Activated CD8-positive, alpha-beta T cell treated with anti-CD3 and anti-CD28 coated beads for 36 hours (primary cell): ENCODE data around the gene SPOCD1. TPM values are rescaled to one million over a fixed set of nuclear protein-coding genes. Genes with fewer than 3 reads are reported as not detected.

Experiments
- ATAC-seq: fragments of 200-7000 bp; cut with Tn5 transposase; one replicate; pipeline ENCODE4 v1.10.0; 2021; ENCODE audit warnings: mild to moderate bottlenecking, moderate library complexity
- CTCF ChIA-PET: fragments of 350-600 bp; sonication (Branson Sonifier 250); formaldehyde crosslinking; loops from one replicate; lab custom pipeline; 2021; ENCODE audit warnings: antibody characterized with exemption; lab: Charles Lee
- POLR2A ChIA-PET: fragments of 350-600 bp; sonication (Branson Sonifier 250); formaldehyde crosslinking; loops from one replicate; lab custom pipeline; 2021; ENCODE audit warnings: antibody characterized with exemption; lab: Charles Lee
- DNase-seq: peaks from one replicate; pipeline ENCODE4 v3.0.0-alpha.2; 2020
- H3K27ac Mint-ChIP-seq: one replicate; pipeline ENCODE4 v1.8.0; 2021; ENCODE audit warnings: mild to moderate bottlenecking, mixed read lengths
- H3K27me3 Mint-ChIP-seq: one replicate; pipeline ENCODE4 v1.8.0; 2021; ENCODE audit warnings: mixed read lengths
- H3K36me3 Mint-ChIP-seq: one replicate; pipeline ENCODE4 v1.8.0; 2021; ENCODE audit warnings: low read depth, mixed read lengths
- H3K4me1 Mint-ChIP-seq: one replicate; pipeline ENCODE4 v1.8.0; 2021; ENCODE audit warnings: low read depth, mixed read lengths
- H3K4me3 Mint-ChIP-seq: one replicate; pipeline ENCODE4 v1.8.0; 2021; ENCODE audit warnings: mild to moderate bottlenecking, moderate library complexity, mixed read lengths
- H3K9me3 Mint-ChIP-seq: one replicate; pipeline ENCODE4 v1.8.0; 2021; ENCODE audit warnings: mixed read lengths
- CTCF ChIP-seq: fragments of 200-600 bp; IDR thresholded peaks from one replicate; pipeline ENCODE4 v1.8.0; 2022; ENCODE audit warnings: antibody characterized with exemption, mild to moderate bottlenecking
- intact Hi-C: fragments of 100-400 bp; cut with micrococcal nuclease; formaldehyde crosslinking; loops from one replicate; pipeline ENCODE4 v1.10.0; 2022
- total RNA-seq, 2 experiments: library from RNA; stranded (reverse); gene quantifications; one replicate each; pipeline ENCODE4 v1.2.3, GENCODE V29; 2021

SPOCD1 gene
- total RNA-seq, 2 experiments from 2014 or later, result not detected

- POLR2A ChIA-PET, result no interaction called here
- Mint-ChIP-seq H3K4me3 (no peak overlapping the region), H3K27ac (no peak overlapping the region), H3K4me1 (no peaks in the 10 kb centered on the region), H3K27me3 (peaks cover 7% of the 10 kb centered on the region), H3K36me3 (no peaks in the 10 kb centered on the region), H3K9me3 (no peaks in the 10 kb centered on the region)
- CTCF ChIA-PET, result interaction anchor here (6.0 kb wide), 1 partner anchor 9 kb away, joined by 34 read pairs; no protein-coding TSS in a partner anchor
- DNase-seq (no peak), ATAC-seq (no peak)
- intact Hi-C loops, result loop anchor here (10.0 kb wide), 1 partner anchor 56 kb away; no protein-coding TSS in a partner anchor
- TF ChIP-seq CTCF, result no peak
Measured at GRCh38 chr1:31780632-31781031, 35.2 kb downstream of the SPOCD1 start.

GRCh38 chr1:31779687-31780086 lies 36.1 kb downstream of the SPOCD1 start:
- no peak for TF ChIP-seq CTCF
- Mint-ChIP-seq H3K4me3 (no peak overlapping the region), H3K9me3 (no peaks in the 10 kb centered on the region), H3K27me3 (peaks cover 10% of the 10 kb centered on the region), H3K27ac (no peak overlapping the region), H3K4me1 (no peaks in the 10 kb centered on the region), H3K36me3 (no peaks in the 10 kb centered on the region)
- CTCF ChIA-PET, result interaction anchor here (6.0 kb wide), 1 partner anchor 10 kb away, joined by 34 read pairs; no protein-coding TSS in a partner anchor
- DNase-seq (no peak), ATAC-seq (no peak)
- intact Hi-C loops, result loop anchor here (10.0 kb wide), 1 partner anchor 55 kb away; no protein-coding TSS in a partner anchor
- POLR2A ChIA-PET, result no interaction called here

- Mint-ChIP-seq H3K27me3 (peaks cover 17% of the 10 kb centered on the region), H3K4me1 (peaks cover 6% of the 10 kb centered on the region), H3K27ac (no peak overlapping the region), H3K36me3 (no peaks in the 10 kb centered on the region), H3K4me3 (no peak overlapping the region), H3K9me3 (no peaks in the 10 kb centered on the region)
- POLR2A ChIA-PET, result interaction anchor here (0.9 kb wide), 1 partner anchor 8 kb away, joined by 3 read pairs; no protein-coding TSS in a partner anchor
- DNase-seq (no peak), ATAC-seq (no peak)
- TF ChIP-seq CTCF, result no peak
- CTCF ChIA-PET, result interaction anchor here (1.3 to 6.0 kb wide), 2 partner anchors 11 to 16 kb away, joined by 3 to 34 read pairs; no protein-coding TSS in a partner anchor
- intact Hi-C loops, result no loop called here
Measured at GRCh38 chr1:31778763-31779488, 36.9 kb downstream of the SPOCD1 start.

GRCh38 chr1:31776516-31776915 lies 39.3 kb downstream of the SPOCD1 start:
- Mint-ChIP-seq H3K4me1 (peaks cover 25% of the 10 kb centered on the region), H3K36me3 (no peaks in the 10 kb centered on the region), H3K4me3 (no peak overlapping the region), H3K9me3 (no peaks in the 10 kb centered on the region), H3K27me3 (peaks cover 32% of the 10 kb centered on the region), H3K27ac (no peak overlapping the region)
- DNase-seq, result no peak
- no peak for TF ChIP-seq CTCF
- CTCF ChIA-PET, result interaction anchor here (0.7 to 6.0 kb wide), 3 partner anchors 13 to 16 kb away, joined by 3 to 34 read pairs (median 7); no protein-coding TSS in a partner anchor
- POLR2A ChIA-PET, result interaction anchor here (1.0 kb wide), 1 partner anchor 13 kb away, joined by 3 read pairs; no protein-coding TSS in a partner anchor
- no peak for ATAC-seq
- intact Hi-C loops, result no loop called here

GRCh38 chr1:31776032-31776431 lies 39.8 kb downstream of the SPOCD1 start:
- Mint-ChIP-seq H3K4me3 (no peak overlapping the region), H3K27ac (no peak overlapping the region), H3K27me3 (peaks cover 32% of the 10 kb centered on the region), H3K9me3 (no peaks in the 10 kb centered on the region), H3K36me3 (no peaks in the 10 kb centered on the region), H3K4me1 (peaks cover 30% of the 10 kb centered on the region)
- CTCF ChIA-PET, result interaction anchor here (2.1 to 6.0 kb wide), 2 partner anchors 13 kb away, joined by 7 to 34 read pairs; no protein-coding TSS in a partner anchor
- POLR2A ChIA-PET, result no interaction called here
- no peak for TF ChIP-seq CTCF
- intact Hi-C loops, result no loop called here
- DNase-seq, result no peak
- no peak for ATAC-seq
